Adrenal gland (tissue), 12 donors: Measurements from ENCODE around the gene C12orf56. TPM values are rescaled to one million over a fixed set of nuclear protein-coding genes. Genes with fewer than 3 reads are reported as not detected.

Experiments used
- DNase-seq, 7 donors: peaks; one replicate each; pipeline ENCODE4 v3.0.0-alpha.2; 2019 to 2020
- H3K27ac ChIP-seq, 5 donors: fragments of 200-600 bp; sonication (generic) in 4 of 5; 1 replicate in 3 of 5; 2 replicates in 2 of 5; pipeline versions ENCODE4 v1.5.1 to v1.8.0; 2016 to 2020; ENCODE audit warnings: mild to moderate bottlenecking in 1 of 5
- H3K27me3 ChIP-seq: fragments of 200-600 bp; 2 replicates; pipeline ENCODE4 v1.8.0; 2021
- H3K36me3 ChIP-seq, 2 donors: fragments of 200-600 bp; replicated peaks in 1 of 2; 1 replicate in 1 of 2; 2 replicates in 1 of 2; pipeline versions ENCODE4 v1.5.1 to v1.8.0; 2018 to 2022
- H3K4me1 ChIP-seq, 2 donors: fragments of 200-600 bp; replicated peaks in 1 of 2; 1 replicate in 1 of 2; 2 replicates in 1 of 2; pipeline versions ENCODE4 v1.5.1 to v1.8.0; 2018 to 2021
- H3K4me3 ChIP-seq, 4 donors: fragments of 200-600 bp; sonication (generic) in 3 of 4; one replicate each; pipeline ENCODE4 v1.5.1; 2016 to 2018
- H3K9me3 ChIP-seq, 3 donors: fragments of 200-600 bp; sonication (generic) in 1 of 3; replicated peaks in 1 of 3; 1 replicate in 2 of 3; 2 replicates in 1 of 3; pipeline versions ENCODE4 v1.5.1 to v1.8.0; 2016 to 2021
- POLR2A ChIP-seq, 2 donors: fragments of 450-650 bp; IDR thresholded peaks; one replicate each; pipeline ENCODE4 v1.6.1; 2017; ENCODE audit warnings: antibody characterized with exemption in 2 of 2, mild to moderate bottlenecking in 2 of 2, moderate library complexity in 1 of 2
- WGBS, 4 donors: extraction: QIAGEN DNeasy Blood & Tissue Kit in 2 of 4; methylation state at CpG; one replicate each; pipeline versions ENCODE4 v1.1.5 to v1.1.7; 2013 to 2017; 5-methylcytosine and 5-hydroxymethylcytosine counted together
- intact Hi-C, 2 donors: fragments of 100-400 bp; cut with DNase I; formaldehyde crosslinking; loops; one replicate each; pipeline versions ENCODE4 v1.14.1 to v1.15.0; 2022 to 2023
- polyA plus RNA-seq, 3 donors: library from polyadenylated mRNA; stranded (reverse); fragments of 200-250 nt in 2 of 3; fragments of 350-450 nt in 1 of 3; fragmentation: Illumina TruSeq in 1 of 3; extraction: RNeasy Lipid Tissue Mini Kit (QIAGEN cat#74804) in 1 of 3; gene quantifications; one replicate each; pipeline ENCODE4 v1.2.3, GENCODE V29; 2013 to 2014
- total RNA-seq, 9 donors: library from RNA; depleted of rRNA in 4 of 9; stranded (reverse); fragments of >200 nt in 4 of 9; fragments of 120-200 nt in 1 of 9; fragmentation: NEBNext Ultra II Directional in 1 of 9; extraction: Animal tissue kit (Norgen Biotek cat#: 25700) in 1 of 9; gene quantifications; one replicate each; pipeline versions ENCODE4 v1.1.0 to v1.2.4, GENCODE V29; 2013 to 2023
- TF ChIP-seq, protein P1 (sequence below), 6 experiments: fragments of 450-650 bp in 4 of 6; fragments of 200-600 bp in 2 of 6; sonication (generic) in 1 of 6; IDR thresholded peaks; 1 replicate in 5 of 6; 2 replicates in 1 of 6; pipeline versions ENCODE4 v1.5.1 to v1.8.0; 2016 to 2021; ENCODE audit warnings: antibody characterized with exemption in 6 of 6, mild to moderate bottlenecking in 2 of 6, moderate library complexity in 1 of 6
- donor health status: healthy with polysubstance abuse.
- donor health status: Bipolar disorder and iron deficiency.
- donor health status: DM: yes; HTN: yes; CAD: no.
- donor health status: DM: no; HTN: no; CAD: no.
- donor health status: DM: no; HTN: no; CAD: no.
- donor health status: DM: yes; HTN: yes; CAD: no.

The C12orf56 gene
- total and polyA plus RNA-seq, 12 donors: 0.07 to 0.11 TPM; not detected in 10

GRCh38 chr12:64243809-64244208 is 146.7 kb downstream of the C12orf56 start:
- Histone ChIP-seq H3K4me3 (no peak overlapping the region), H3K4me1 (peaks cover 0 to 7% of the 10 kb centered on the region in 2 donors), H3K27ac (no peak overlapping the region), H3K36me3 (no peaks in the 10 kb centered on the region), H3K9me3 (no peaks in the 10 kb centered on the region), H3K27me3 (no peaks in the 10 kb centered on the region)
- intact Hi-C loops: no loop called here
- no peak for DNase-seq
- 71 to 86% (median 80%) methylated on average over 4 of the region's 4 CpGs for WGBS, 4 donors
- TF ChIP-seq, protein P1, sequence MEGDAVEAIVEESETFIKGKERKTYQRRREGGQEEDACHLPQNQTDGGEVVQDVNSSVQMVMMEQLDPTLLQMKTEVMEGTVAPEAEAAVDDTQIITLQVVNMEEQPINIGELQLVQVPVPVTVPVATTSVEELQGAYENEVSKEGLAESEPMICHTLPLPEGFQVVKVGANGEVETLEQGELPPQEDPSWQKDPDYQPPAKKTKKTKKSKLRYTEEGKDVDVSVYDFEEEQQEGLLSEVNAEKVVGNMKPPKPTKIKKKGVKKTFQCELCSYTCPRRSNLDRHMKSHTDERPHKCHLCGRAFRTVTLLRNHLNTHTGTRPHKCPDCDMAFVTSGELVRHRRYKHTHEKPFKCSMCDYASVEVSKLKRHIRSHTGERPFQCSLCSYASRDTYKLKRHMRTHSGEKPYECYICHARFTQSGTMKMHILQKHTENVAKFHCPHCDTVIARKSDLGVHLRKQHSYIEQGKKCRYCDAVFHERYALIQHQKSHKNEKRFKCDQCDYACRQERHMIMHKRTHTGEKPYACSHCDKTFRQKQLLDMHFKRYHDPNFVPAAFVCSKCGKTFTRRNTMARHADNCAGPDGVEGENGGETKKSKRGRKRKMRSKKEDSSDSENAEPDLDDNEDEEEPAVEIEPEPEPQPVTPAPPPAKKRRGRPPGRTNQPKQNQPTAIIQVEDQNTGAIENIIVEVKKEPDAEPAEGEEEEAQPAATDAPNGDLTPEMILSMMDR (IDR thresholded peaks at IDR 0.05): no peak
- no peak for TF ChIP-seq POLR2A (IDR thresholded peaks at IDR 0.05)

DNA sequence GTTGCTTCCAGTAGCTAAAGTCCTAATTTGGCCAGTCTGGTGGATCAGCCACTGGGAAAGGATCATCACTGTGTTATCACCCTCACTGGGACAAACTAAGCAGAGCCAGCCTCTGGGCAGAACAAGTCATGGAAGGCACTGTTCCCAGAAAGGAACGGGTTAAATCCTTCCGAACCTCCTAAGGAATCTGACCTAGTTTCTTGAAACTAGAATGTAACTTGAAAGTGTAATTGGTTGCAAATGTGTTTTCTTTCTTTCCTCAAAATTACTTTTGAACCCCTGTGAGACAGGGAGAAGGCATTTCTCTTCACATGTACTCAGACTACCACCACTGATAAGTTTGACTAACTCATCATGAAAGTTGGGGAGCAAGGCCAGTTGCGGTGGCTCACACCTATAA is 149.8 kb downstream of the C12orf56 start:
- Histone ChIP-seq H3K4me1 (peaks cover 0 to 7% of the 10 kb centered on the region in 2 donors), H3K4me3 (no peak overlapping the region), H3K27ac (no peak overlapping the region), H3K27me3 (no peaks in the 10 kb centered on the region), H3K9me3 (no peaks in the 10 kb centered on the region), H3K36me3 (no peaks in the 10 kb centered on the region)
- intact Hi-C loops: no loop called here
- TF ChIP-seq, protein P1 (IDR thresholded peaks at IDR 0.05): no peak
- TF ChIP-seq POLR2A (IDR thresholded peaks at IDR 0.05): no peak
- 49 to 69% (median 58%) methylated on average over 3 of the region's 3 CpGs for WGBS, 4 donors
- peak in 2 of 7 donors; percentile 20 to 22 for DNase-seq

- no peak overlapping the region for H3K27ac ChIP-seq
- H3K9me3 ChIP-seq: no peaks in the 10 kb centered on the region
- intact Hi-C loops: loop anchor here in 1 of 2 donors (10.0 kb wide), 1 partner anchor 53 kb away; no protein-coding TSS in a partner anchor
- no peak for TF ChIP-seq POLR2A (IDR thresholded peaks at IDR 0.05)
- TF ChIP-seq, protein P1 (IDR thresholded peaks at IDR 0.05): no peak
- no peak overlapping the region for H3K4me3 ChIP-seq
- H3K36me3 ChIP-seq: no peaks in the 10 kb centered on the region
- no peaks in the 10 kb centered on the region for H3K27me3 ChIP-seq
- peaks cover 0 to 7% of the 10 kb centered on the region in 2 donors for H3K4me1 ChIP-seq
- no peak for DNase-seq
Observed at GRCh38 chr12:64237382-64237781, 153.2 kb downstream of the C12orf56 start.

DNA sequence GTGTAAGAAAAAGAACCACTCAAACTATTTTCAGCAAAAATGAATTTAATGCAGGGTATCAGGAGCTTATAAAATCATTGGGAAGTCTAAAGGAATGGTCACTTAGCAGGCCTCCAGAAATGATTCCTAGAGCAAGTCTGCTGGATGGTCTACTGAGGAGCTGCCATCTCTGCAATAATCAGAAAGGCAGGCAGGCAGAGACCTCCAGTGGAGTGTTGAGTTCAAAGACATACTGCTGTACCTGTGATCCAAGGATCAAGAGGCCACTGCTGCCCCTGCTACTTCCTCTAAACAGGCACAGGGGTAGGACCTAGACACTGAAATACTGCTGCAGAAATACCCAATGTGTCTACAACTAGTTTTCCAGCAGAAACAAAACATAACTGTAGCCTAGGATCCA is 154.0 kb downstream of the C12orf56 start:
- no peaks in the 10 kb centered on the region for H3K9me3 ChIP-seq
- no peak overlapping the region for H3K27ac ChIP-seq
- no peaks in the 10 kb centered on the region for H3K36me3 ChIP-seq
- no peaks in the 10 kb centered on the region for H3K27me3 ChIP-seq
- DNase-seq: no peak
- H3K4me1 ChIP-seq: peaks cover 0 to 7% of the 10 kb centered on the region in 2 donors
- TF ChIP-seq, protein P1 (IDR thresholded peaks at IDR 0.05): no peak
- TF ChIP-seq POLR2A (IDR thresholded peaks at IDR 0.05): no peak
- intact Hi-C loops: loop anchor here in 1 of 2 donors (10.0 kb wide), 1 partner anchor 52 kb away; no protein-coding TSS in a partner anchor
- H3K4me3 ChIP-seq: no peak overlapping the region
